Nephron progenitor cell (in vitro differentiated cells): Measurements from ENCODE around the gene PSMA5.
"Not testable (repeated sequence)": the region's sequence is repeated elsewhere in the genome, so short reads cannot be mapped to it uniquely, and the experiment has no call there.

Source experiments
- DNase-seq: peaks from one replicate; pipeline ENCODE4 v3.0.0; 2021
- H3K27ac Mint-ChIP-seq: 2 replicates; pipeline ENCODE4 v1.8.0; 2021; ENCODE audit warnings: mild to moderate bottlenecking, moderate library complexity, mixed read lengths
- H3K27me3 Mint-ChIP-seq: 2 replicates; pipeline ENCODE4 v1.8.0; 2021; ENCODE audit warnings: mild to moderate bottlenecking, low read depth, mixed read lengths; ENCODE audit not compliant: poor library complexity
- H3K36me3 Mint-ChIP-seq: 2 replicates; pipeline ENCODE4 v1.8.0; 2021; ENCODE audit warnings: low read depth, mixed read lengths
- H3K4me1 Mint-ChIP-seq: 2 replicates; pipeline ENCODE4 v1.8.0; 2021; ENCODE audit warnings: mixed read lengths
- H3K4me3 Mint-ChIP-seq: 2 replicates; pipeline ENCODE4 v1.8.0; 2021; ENCODE audit warnings: mild to moderate bottlenecking, moderate library complexity, mixed read lengths
- H3K9me3 Mint-ChIP-seq: 2 replicates; pipeline ENCODE4 v1.8.0; 2021; ENCODE audit warnings: mild to moderate bottlenecking, moderate library complexity, mixed read lengths
- TF ChIP-seq, protein P1 (sequence below): fragments of 200-600 bp; sonication (generic); IDR thresholded peaks from 2 replicates; pipeline ENCODE4 v1.5.0; 2021; ENCODE audit warnings: antibody characterized with exemption

PSMA5 gene

DNA sequence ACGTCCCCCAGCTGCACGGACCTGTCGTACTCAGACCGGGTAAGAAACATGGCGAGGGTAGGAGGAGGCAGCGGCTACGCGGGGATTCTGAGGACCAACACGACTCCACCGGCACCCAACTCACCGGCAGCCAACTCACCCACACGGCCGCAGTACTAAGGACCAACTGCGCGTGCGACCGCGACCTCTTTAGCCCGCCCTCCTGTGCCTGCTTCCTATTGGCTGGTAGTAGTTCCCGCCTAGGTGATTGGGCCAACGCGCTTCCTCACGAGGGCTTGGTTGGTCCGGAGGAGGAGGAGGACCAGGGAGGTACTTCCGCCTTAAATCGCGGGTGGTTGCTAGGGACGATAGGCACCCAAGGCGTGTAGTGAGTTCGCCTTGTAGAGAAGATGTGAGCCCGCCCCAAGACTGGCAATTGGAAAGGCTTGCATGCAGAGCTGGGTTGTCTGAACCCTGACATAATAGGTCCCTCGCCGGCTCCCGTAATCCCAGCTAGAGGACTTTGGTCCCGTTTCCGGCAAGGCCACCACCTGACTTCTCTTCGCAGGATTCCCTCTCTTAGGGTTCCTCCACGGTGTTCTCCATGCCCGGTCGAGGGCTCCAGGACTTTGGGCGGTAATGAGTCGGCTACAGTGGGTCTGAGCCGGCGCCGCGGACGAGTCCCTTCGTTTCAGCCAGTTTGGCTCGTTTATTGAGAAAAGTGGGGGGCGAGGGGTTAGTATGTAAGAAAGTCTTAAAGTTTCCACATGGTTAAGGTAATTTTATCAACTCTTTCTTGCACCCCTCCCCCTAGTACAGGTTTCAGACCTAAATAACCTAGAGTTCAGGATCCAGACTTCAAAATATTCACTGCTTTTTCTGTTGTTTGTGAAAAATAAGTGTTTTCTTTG, at the start of gene PSMA5:
Gene PSMA5, minus strand, starts transcription at position 168 of the 890 bp plus-strand sequence. Its CDS starts 118 bp downstream, at position 50.
- Mint-ChIP-seq H3K4me1 (peaks cover 34% of the 10 kb centered on the region), H3K36me3 (peaks cover 16% of the 10 kb centered on the region), H3K27ac (peak within 1 kb of the TSS; percentile 98), H3K4me3 (peak within 1 kb of the TSS; percentile 93), H3K9me3 (no peaks in the 10 kb centered on the region), H3K27me3 (no peaks in the 10 kb centered on the region)
- peak; percentile 89 for DNase-seq
- TF ChIP-seq, protein P1, sequence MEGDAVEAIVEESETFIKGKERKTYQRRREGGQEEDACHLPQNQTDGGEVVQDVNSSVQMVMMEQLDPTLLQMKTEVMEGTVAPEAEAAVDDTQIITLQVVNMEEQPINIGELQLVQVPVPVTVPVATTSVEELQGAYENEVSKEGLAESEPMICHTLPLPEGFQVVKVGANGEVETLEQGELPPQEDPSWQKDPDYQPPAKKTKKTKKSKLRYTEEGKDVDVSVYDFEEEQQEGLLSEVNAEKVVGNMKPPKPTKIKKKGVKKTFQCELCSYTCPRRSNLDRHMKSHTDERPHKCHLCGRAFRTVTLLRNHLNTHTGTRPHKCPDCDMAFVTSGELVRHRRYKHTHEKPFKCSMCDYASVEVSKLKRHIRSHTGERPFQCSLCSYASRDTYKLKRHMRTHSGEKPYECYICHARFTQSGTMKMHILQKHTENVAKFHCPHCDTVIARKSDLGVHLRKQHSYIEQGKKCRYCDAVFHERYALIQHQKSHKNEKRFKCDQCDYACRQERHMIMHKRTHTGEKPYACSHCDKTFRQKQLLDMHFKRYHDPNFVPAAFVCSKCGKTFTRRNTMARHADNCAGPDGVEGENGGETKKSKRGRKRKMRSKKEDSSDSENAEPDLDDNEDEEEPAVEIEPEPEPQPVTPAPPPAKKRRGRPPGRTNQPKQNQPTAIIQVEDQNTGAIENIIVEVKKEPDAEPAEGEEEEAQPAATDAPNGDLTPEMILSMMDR = no peak

DNA sequence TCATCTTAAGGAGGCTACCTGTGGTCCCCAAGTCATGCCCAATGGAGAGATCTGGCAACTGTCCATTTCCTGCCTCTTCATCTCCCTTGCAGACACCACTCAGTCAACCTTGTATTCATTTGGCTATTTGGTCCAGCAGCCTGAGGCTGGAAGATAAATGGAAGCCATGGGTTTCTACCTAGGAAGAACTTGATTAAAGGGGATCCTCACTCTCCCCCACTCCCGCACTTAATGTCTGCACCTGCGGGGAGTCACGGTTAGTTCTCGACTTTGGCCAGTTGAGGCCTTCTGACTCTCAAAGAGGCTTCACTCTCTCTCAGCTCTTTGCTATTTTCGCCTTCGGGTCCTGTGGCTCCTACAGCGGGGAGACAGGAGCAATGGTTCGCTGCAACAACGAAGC, 49.0 kb upstream of the PSMA5 start:
- H3K4me3 Mint-ChIP-seq = no peak overlapping the region
- H3K9me3 Mint-ChIP-seq = no peaks in the 10 kb centered on the region
- H3K27me3 Mint-ChIP-seq = peaks cover 63% of the 10 kb centered on the region
- no peaks in the 10 kb centered on the region for H3K4me1 Mint-ChIP-seq
- H3K27ac Mint-ChIP-seq = no peak overlapping the region
- TF ChIP-seq, protein P1 = no peak
- DNase-seq = no peak
- no peaks in the 10 kb centered on the region for H3K36me3 Mint-ChIP-seq

- Mint-ChIP-seq H3K4me3 (no peak overlapping the region), H3K36me3 (no peaks in the 10 kb centered on the region), H3K27ac (no peak overlapping the region), H3K4me1 (no peaks in the 10 kb centered on the region), H3K27me3 (peaks cover 69% of the 10 kb centered on the region), H3K9me3 (no peaks in the 10 kb centered on the region)
- no peak for DNase-seq
- TF ChIP-seq, protein P1 = no peak
Measured at GRCh38 chr1:109474697-109475096, 48.4 kb upstream of the PSMA5 start.

GRCh38 chr1:109473284-109474057, 47.2 kb upstream of the PSMA5 start:
- H3K27ac Mint-ChIP-seq, H3K9me3 Mint-ChIP-seq, H3K4me3 Mint-ChIP-seq, H3K4me1 Mint-ChIP-seq, H3K36me3 Mint-ChIP-seq, DNase-seq: not testable (repeated sequence)
- H3K27me3 Mint-ChIP-seq = peaks cover 74% of the 10 kb centered on the region

- Mint-ChIP-seq H3K9me3 (no peaks in the 10 kb centered on the region), H3K27me3 (peaks cover 81% of the 10 kb centered on the region), H3K4me1 (no peaks in the 10 kb centered on the region), H3K4me3 (no peak overlapping the region), H3K36me3 (no peaks in the 10 kb centered on the region), H3K27ac (no peak overlapping the region)
- TF ChIP-seq, protein P1 = no peak
- no peak for DNase-seq
Measured at GRCh38 chr1:109472779-109473178, 46.5 kb upstream of the PSMA5 start.

GRCh38 chr1:109470245-109470644, 44.0 kb upstream of the PSMA5 start:
- Mint-ChIP-seq H3K4me1 (peaks cover 9% of the 10 kb centered on the region), H3K4me3 (no peak overlapping the region), H3K27me3 (peaks cover 95% of the 10 kb centered on the region), H3K27ac (no peak overlapping the region), H3K36me3 (no peaks in the 10 kb centered on the region), H3K9me3 (no peaks in the 10 kb centered on the region)
- TF ChIP-seq, protein P1 = no peak
- DNase-seq = no peak
